Cardiac fibroblast (primary cell): ENCODE measurements around the gene SRC.

Experiments
- DNase-seq, 2 donors: peaks; one replicate each; pipeline versions ENCODE4 v3.0.0 to v3.0.0-alpha.2; 2010; ENCODE audit warnings: low read depth in 2 of 2
- H3K4me3 ChIP-seq, 2 donors: replicated peaks in 1 of 2; 1 replicate in 1 of 2; 2 replicates in 1 of 2; pipeline ENCODE4 v1.5.1; 2011; ENCODE audit warnings: low read depth in 2 of 2, low read length in 2 of 2, mild to moderate bottlenecking in 2 of 2, moderate library complexity in 1 of 2
- CTCF ChIP-seq: IDR thresholded peaks from one replicate; pipeline ENCODE4 v1.5.1; 2011; ENCODE audit warnings: low read depth, mild to moderate bottlenecking, low read length, inconsistent platforms

SRC gene

GRCh38 chr20:37430044-37430443, 84.1 kb downstream of the SRC start:
- no peak for TF ChIP-seq CTCF
- DNase-seq: no peak
- H3K4me3 ChIP-seq: no peak overlapping the region

DNA sequence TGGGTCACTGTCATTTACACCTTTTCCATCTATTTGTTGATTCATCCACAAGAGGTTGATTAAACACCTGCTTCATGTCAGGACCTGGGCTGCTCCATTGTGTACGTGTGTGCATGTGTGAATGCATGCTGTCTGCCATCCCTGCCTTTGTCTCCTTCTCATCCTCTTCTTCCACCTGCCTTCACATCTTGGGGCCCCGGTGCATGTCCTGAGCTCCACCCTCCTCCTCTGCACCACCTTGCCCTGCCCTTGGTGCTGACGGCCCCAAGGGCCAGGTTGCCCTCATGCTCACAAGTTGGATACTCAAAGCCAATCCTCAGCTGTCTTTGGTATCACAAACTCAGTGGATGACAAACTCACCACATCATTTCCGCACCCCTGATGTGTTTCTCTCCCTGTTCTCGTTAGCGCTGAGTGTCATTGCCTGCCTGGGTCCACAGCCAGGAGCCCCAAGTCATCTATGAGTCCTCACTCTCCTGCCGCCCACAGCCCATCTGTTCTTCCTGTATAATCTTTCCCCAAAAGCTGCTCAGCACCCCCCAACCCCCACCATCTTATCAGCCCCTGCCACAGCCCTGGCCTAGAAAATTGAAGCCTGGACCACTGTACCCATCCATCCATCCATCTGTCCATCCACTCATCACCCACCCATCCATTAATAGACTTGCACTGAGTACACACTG, 85.0 kb downstream of the SRC start:
- DNase-seq: no peak
- no peak overlapping the region for H3K4me3 ChIP-seq
- no peak for TF ChIP-seq CTCF

DNA sequence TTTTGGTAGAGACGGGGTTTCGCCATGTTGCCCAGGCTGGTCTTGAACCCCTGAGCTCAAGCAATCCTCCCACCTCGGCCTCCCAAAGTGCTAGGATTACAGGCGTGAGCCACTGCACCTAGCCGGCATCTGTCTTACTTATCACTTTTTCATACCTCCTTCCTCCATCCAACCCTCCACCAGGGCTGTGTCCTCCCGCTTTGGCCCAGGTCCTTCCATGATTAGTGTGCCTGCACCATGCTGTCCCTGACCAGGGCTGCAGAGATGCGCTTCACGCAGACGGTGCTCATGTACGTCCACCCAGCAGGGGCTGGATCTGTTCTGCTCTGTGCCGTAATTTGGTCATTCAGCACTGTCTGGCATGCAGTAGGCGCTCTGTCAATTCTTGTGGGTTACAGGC, 85.8 kb downstream of the SRC start:
- no peak for DNase-seq
- no peak overlapping the region for H3K4me3 ChIP-seq
- no peak for TF ChIP-seq CTCF

DNA sequence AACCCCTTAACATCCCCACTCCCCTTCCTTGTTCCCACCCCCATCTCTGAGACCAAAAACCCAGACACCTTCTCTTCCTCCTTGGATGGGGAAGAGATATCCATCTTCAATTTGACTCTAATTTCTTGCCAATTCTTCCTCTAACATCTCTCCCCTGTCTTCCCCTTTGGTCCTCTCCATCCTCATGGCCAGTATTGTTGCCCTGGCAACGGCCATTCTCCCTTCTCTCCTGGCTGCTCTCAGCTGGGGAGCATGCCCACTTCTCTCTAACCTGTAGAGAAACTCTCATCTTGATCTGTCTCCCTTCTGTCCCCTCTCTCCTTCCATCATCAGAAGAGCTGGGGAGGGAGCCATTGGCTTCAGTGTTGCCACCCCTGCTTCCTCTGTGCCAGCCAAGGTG, 86.7 kb downstream of the SRC start:
- TF ChIP-seq CTCF: no peak
- no peak overlapping the region for H3K4me3 ChIP-seq
- DNase-seq: no peak

DNA sequence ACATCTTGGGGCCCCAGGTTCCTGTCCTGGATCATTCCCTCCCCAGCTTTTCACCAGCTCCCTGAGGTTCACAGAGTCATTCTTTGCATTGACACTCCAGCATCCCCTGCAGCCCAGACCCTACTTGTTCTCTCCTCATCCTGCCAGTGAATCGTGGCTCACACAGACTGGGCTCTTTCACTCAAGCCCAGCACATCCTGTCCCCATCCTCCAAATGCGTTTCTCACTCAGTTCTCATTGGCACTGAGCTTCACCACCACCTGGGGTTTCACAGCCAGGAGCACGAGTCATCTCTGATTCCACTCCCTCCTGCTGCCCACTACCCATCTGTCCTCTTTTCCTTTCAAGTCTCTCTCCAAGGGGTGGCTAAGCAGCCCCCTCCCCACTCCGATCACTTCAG, 89.7 kb downstream of the SRC start:
- TF ChIP-seq CTCF: no peak
- no peak for DNase-seq

DNA sequence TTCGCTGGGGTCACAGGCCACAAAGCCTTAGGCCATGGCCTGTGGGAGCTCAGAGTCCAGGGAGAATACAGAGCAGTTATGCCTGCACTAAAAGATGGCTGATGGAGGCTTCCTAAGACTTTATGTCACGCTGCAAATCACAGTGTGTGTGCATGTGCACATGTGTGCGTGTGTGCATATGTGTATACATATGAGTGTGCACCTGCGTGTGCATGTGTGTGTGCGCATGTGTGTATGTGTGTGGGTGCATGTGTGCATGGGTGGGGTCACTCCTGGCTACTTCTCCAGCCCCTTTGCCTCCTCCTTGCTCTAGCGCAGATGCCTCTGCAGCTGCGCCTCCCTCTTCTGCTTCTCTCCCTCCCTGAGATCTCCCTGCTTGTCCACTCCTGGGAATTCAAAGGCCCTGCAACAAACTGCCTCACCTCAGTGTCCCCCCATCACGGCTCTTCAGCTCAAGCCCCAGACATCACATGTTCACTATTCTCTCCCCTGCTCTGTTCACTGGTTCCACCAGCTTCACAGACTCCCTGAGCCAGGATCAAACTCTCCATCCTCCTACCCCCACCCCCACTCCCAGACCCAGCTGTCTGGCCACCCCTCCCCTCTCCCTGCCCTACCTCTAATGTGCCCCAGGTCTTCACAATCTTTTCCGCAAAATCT, 90.7 kb downstream of the SRC start:
- no peak overlapping the region for H3K4me3 ChIP-seq
- DNase-seq: no peak
- TF ChIP-seq CTCF: no peak

More for the DNA sequence above, 89.7 kb downstream of the SRC start:
- H3K4me3 ChIP-seq: no peak overlapping the region

DNA sequence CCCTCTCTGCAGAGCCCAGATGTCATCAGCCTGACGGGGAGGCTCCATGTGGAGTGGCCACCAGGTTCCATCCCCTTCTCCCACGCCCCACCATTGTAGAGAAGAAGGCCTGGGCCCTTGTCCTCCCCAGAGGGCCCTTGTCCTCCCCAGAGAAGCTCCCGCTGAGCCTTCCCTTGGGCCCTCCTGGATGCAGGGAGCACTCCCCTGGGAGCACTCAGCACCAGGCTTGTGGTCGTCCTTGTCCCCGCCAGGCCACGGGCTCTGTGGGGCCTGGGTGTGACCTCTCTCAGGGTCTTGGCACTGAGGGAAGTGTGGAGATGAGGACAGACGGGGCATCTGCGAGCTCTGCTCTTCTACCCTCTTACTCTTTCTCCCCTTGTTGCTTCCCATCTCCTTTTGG, 91.7 kb downstream of the SRC start:
- no peak overlapping the region for H3K4me3 ChIP-seq
- no peak for TF ChIP-seq CTCF
- no peak for DNase-seq
